GM11168 (cell line): ENCODE results near the gene MS4A12.
"Not testable (repeated sequence)": the region's sequence is repeated elsewhere in the genome, so short reads cannot be mapped to it uniquely, and the experiment has no call there.

Experiments
- in situ Hi-C: fragments of 300-500 bp; cut with MboI; formaldehyde crosslinking; loops from one replicate; pipeline ENCODE4 v1.12.0; 2022; ENCODE audit warnings: low sequenced_read_pairs; ENCODE audit not compliant: unreplicated experiment

The MS4A12 gene

GRCh38 chr11:60492488-60493009 lies at the start of gene MS4A12:
MS4A12 (plus strand) TSS chr11:60492778; CDS start chr11:60497319, 4,541 bp downstream.
- in situ Hi-C loops: loop anchor here (10.0 kb wide), 1 partner anchor 218 kb away; no protein-coding TSS in a partner anchor

GRCh38 chr11:60447070-60447469 lies 45.5 kb upstream of the MS4A12 start:
- in situ Hi-C loops: no loop called here

- in situ Hi-C loops: no loop called here
Observed at GRCh38 chr11:60447846-60448245, 44.7 kb upstream of the MS4A12 start.

DNA sequence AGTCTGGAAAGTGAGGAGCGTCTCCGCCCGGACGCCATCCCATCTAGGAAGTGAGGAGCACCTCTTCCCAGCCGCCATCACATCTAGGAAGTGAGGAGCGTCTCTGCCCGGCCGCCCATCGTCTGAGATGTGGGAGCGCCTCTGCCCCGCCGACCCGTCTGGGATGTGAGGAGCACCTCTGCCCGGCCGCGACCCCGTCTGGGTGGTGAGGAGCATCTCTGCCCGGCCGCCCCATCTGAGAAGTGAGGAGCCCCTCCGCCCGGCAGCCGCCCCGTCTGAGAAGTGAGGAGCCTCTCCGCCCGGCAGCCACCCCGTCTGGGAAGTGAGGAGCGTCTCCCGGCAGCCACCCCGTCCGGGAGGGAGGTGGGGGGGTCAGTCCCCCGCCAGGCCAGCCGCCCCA lies 41.4 kb upstream of the MS4A12 start:
- in situ Hi-C loops: not testable (repeated sequence)

GRCh38 chr11:60454212-60454611 lies 38.4 kb upstream of the MS4A12 start:
- in situ Hi-C loops: no loop called here

- in situ Hi-C loops: no loop called here
Observed at GRCh38 chr11:60455531-60456042, 37.0 kb upstream of the MS4A12 start, which contains the start of gene MS4A1. MS4A1 (plus strand) TSS chr11:60455847; CDS start chr11:60462375, 6,528 bp downstream.

GRCh38 chr11:60457576-60457975 lies 35.0 kb upstream of the MS4A12 start:
- in situ Hi-C loops: no loop called here

GRCh38 chr11:60459345-60459744 lies 33.2 kb upstream of the MS4A12 start:
- in situ Hi-C loops: no loop called here

- in situ Hi-C loops: no loop called here
Observed at GRCh38 chr11:60468829-60469228, 23.7 kb upstream of the MS4A12 start.

GRCh38 chr11:60469723-60470122 lies 22.9 kb upstream of the MS4A12 start:
- in situ Hi-C loops: no loop called here

GRCh38 chr11:60477035-60477445 lies 15.5 kb upstream of the MS4A12 start:
- in situ Hi-C loops: no loop called here

DNA sequence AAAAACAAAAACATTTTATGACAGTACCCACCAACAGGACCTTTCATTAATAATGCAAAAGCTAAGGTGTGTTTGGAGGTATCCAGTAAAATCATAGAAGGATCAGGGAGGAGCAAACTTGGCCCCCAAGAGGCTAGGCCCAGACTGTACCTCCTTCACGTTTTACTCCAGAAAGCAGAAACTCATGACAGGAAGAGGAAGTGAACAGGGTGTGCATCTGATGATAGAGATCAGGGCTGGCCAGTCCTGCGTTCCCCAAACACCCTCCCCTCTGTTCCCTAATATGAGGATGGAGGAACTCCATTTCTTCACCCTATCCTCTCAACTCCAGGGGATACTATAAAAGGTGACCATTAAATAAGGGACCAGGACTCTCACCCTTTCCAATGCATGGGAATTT lies 10.2 kb upstream of the MS4A12 start:
- in situ Hi-C loops: loop anchor here (5.0 to 10.0 kb wide), 2 partner anchors 120 to 132 kb away; no protein-coding TSS in a partner anchor

DNA sequence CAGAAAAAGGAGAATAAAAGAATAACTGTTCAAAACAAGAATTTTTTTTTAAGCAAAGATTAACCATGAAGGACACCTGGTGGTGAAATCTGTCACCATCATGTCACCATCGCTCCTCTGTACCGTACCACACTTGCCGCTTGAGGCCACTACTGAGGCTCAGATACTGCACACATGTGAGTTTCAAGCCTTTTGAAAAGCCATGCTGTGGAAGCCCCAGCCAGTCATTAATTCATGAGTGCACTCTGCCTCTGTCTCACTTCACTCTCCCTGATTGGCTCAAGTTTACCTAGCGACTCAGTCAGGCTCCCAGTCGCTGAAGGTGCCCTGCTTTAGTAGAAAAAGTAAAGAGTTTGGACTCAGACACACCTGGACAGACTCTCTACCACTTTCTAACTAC lies 6.6 kb upstream of the MS4A12 start:
- in situ Hi-C loops: loop anchor here (10.0 kb wide), 1 partner anchor 129 kb away; no protein-coding TSS in a partner anchor

DNA sequence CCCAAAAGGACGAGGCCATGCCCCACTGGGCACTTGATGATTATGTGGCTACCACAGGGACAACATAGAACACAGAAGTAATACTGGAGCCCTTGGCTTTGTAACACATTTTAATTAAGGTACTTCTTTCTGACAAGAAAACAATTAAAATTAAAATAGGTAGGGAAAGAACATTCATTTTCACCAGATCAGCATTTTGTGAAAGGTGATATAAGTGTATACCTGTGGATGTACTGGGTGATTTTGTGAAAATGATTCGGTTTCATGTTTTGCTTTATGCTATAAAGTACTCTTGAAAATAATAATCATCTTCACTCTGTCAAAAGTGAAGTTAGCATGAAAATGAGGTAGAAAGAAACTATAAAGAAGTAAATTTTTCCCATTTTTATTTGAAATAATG lies 876 bp downstream of the MS4A12 start:
- in situ Hi-C loops: loop anchor here (10.0 kb wide), 1 partner anchor 219 kb away; no protein-coding TSS in a partner anchor

DNA sequence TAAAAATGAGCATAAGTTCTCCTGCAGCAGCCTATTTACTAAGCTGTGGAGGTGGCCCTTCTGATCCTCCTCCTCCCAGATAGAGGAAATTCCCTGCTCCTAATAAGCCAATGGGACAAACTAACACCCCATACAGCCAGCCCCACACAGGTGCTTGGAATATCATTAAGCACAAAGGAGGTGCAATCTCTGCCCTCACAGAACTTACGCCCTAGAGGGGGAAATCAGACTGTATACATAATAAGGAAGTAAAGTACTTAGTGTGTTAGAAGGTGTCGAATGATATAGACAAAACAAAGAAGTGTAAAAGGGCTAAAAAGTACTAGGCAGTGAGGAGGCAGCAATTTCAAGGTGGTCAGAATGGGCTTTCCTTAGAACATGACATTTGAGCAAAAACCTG lies 5.8 kb downstream of the MS4A12 start:
- in situ Hi-C loops: loop anchor here (10.0 kb wide), 1 partner anchor 224 kb away; no protein-coding TSS in a partner anchor

DNA sequence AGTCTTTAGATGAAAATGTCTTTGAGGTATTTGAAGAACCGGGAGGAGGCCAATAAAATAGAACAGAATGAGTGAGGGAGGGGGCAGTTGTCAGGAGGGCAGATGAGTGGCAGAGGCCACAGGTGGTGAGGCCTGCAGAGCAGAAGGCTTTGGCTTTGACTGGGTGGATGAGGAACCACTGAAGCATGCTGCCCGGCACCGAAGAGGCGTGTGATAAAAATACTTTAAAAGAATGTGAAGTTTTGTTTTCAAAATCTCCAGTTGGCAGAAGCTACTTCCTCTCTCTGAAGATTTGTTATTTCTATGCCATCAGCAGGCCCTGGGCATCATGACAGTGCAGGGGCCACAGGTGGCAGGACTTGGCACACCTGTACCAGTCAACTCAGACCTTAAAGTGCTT lies 6.3 kb downstream of the MS4A12 start:
- in situ Hi-C loops: loop anchor here (10.0 kb wide), 1 partner anchor 224 kb away; no protein-coding TSS in a partner anchor

- in situ Hi-C loops: no loop called here
Observed at GRCh38 chr11:60500276-60500910, 7.8 kb downstream of the MS4A12 start.

DNA sequence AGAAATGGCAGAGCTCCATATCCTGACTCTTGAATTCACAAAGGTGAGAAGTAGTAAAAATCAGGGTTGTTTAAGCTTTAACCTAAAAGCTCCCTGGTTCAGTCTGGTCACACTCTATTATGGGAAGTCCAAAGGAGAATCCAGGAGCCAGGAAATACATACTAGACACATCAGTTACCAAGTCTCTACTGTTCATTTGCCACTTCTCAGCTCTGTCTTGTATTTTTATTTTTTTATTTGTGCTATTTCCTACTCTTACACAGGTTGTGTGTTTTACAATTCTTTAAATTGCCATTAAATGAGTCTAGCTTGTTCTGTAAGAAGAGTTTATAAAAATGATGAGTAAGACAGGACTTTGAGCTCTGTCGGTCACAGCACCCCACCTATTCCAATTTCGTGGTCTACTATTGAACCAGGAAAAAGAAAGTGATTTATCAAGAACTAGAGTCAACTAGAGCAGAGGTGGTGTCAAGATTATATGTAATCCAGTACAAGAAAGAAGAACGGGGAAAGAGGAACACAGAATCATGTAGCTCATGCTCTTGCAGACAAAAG lies 9.7 kb downstream of the MS4A12 start:
- in situ Hi-C loops: no loop called here

GRCh38 chr11:60504219-60504905 lies 11.8 kb downstream of the MS4A12 start:
- in situ Hi-C loops: no loop called here

GRCh38 chr11:60509609-60510008 lies 17.0 kb downstream of the MS4A12 start:
- in situ Hi-C loops: not testable (repeated sequence)

- in situ Hi-C loops: not testable (repeated sequence)
Observed at GRCh38 chr11:60510209-60510608, 17.6 kb downstream of the MS4A12 start.
